Muscle layer of duodenum (tissue), 2 donors: ENCODE data around the gene ABI1.

Source experiments
- H3K27ac ChIP-seq: one replicate; pipeline ENCODE4 v1.7.0; 2013; ENCODE audit warnings: mild to moderate bottlenecking, low read length
- H3K27me3 ChIP-seq: one replicate; pipeline ENCODE4 v1.7.0; 2013; ENCODE audit warnings: low read depth, mild to moderate bottlenecking, control low read depth, low read length
- H3K36me3 ChIP-seq, 2 donors: one replicate each; pipeline ENCODE4 v1.7.0; 2013; ENCODE audit warnings: low read length in 2 of 2, control low read depth in 1 of 2, mild to moderate bottlenecking in 1 of 2; ENCODE audit not compliant: insufficient read depth in 2 of 2, control insufficient read depth in 1 of 2
- H3K4me1 ChIP-seq, 2 donors: one replicate each; pipeline ENCODE4 v1.7.0; 2013; ENCODE audit warnings: low read length in 2 of 2, mild to moderate bottlenecking in 2 of 2, control low read depth in 1 of 2, moderate library complexity in 1 of 2; ENCODE audit not compliant: insufficient read depth in 2 of 2, control insufficient read depth in 1 of 2
- H3K4me3 ChIP-seq, 2 donors: one replicate each; pipeline ENCODE4 v1.7.0; 2013; ENCODE audit warnings: low read length in 2 of 2, low read depth in 1 of 2, mild to moderate bottlenecking in 1 of 2
- H3K9me3 ChIP-seq, 2 donors: one replicate each; pipeline ENCODE4 v1.7.0; 2013; ENCODE audit warnings: low read length in 2 of 2, control low read depth in 1 of 2, mild to moderate bottlenecking in 1 of 2; ENCODE audit not compliant: control insufficient read depth in 1 of 2
- donor health status: healthy.

ABI1 gene

DNA sequence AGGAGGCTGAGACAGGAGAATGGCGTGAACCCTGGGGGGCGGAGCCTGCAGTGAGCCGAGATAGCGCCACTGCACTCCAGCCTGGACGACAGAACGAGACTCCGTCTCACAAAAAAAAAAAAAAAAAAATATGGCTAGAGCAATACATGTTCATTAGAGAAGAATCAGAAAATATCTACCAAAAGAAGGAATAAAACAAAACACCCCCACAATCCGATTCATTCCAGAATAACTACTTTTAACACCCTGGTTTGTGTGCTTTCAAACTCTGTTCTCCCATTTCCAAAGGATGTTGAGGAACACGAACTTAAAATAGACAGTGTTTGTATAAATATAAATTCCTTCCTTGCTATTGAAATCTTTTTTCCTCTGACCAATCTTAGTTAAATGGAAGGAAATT lies 156.8 kb downstream of the ABI1 start:
- Histone ChIP-seq H3K27me3 (no peaks in the 10 kb centered on the region), H3K36me3 (peaks cover 7 to 28% of the 10 kb centered on the region in 2 donors), H3K4me3 (no peak overlapping the region), H3K4me1 (peaks cover 0 to 2% of the 10 kb centered on the region in 2 donors), H3K27ac (no peak overlapping the region), H3K9me3 (no peaks in the 10 kb centered on the region)

DNA sequence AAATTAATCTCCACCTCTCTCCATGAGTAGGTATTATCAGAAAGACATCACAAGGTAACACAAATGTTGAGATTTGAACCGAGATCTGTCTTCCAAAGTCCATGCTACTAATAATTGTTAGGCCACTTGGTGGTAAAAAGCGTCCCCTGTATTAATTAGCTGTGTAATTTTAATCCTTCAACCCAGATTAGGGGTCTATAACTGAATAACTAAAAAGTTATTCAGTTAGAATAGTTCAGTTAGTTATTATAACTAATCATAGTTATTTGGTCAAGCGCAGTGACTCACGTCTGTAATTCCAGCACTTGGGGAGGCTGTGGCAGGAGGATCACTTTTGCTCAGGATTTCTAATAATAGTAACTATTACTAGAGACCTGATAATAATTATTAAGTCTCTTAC lies 157.7 kb downstream of the ABI1 start:
- no peaks in the 10 kb centered on the region for H3K9me3 ChIP-seq
- peaks cover 4 to 11% of the 10 kb centered on the region in 2 donors for H3K4me1 ChIP-seq
- peaks cover 6 to 23% of the 10 kb centered on the region in 2 donors for H3K36me3 ChIP-seq
- no peak overlapping the region for H3K27ac ChIP-seq
- no peak overlapping the region for H3K4me3 ChIP-seq
- no peaks in the 10 kb centered on the region for H3K27me3 ChIP-seq

GRCh38 chr10:26700884-26701630 lies 159.7 kb downstream of the ABI1 start:
- H3K4me3 ChIP-seq, result no peak overlapping the region
- peaks cover 12 to 14% of the 10 kb centered on the region in 2 donors for H3K4me1 ChIP-seq
- no peak overlapping the region for H3K27ac ChIP-seq
- H3K9me3 ChIP-seq, result no peaks in the 10 kb centered on the region
- H3K27me3 ChIP-seq, result no peaks in the 10 kb centered on the region
- peaks cover 0 to 3% of the 10 kb centered on the region in 2 donors for H3K36me3 ChIP-seq

DNA sequence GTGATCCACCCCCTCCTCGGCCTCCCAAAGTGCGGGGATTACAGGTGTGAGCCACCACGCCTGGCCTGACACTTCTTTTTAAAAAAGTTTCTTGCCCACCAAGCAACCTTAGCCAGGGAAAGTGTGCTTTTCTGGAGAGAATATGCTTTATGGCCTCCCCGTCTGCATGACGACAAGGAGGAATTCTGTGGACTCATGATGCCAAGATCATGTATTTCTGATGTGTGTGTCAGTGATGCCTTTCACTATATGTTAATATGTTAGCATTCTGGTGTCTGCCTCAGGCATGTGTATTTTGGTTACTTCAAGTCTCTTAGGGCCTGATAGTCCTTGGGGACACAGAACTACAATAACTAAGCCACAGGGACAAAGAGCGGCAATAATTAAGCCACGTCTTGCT lies 161.1 kb downstream of the ABI1 start:
- Histone ChIP-seq H3K4me1 (peaks cover 12 to 14% of the 10 kb centered on the region in 2 donors), H3K27me3 (no peaks in the 10 kb centered on the region), H3K9me3 (no peaks in the 10 kb centered on the region), H3K27ac (no peak overlapping the region), H3K4me3 (no peak overlapping the region), H3K36me3 (no peaks in the 10 kb centered on the region)

DNA sequence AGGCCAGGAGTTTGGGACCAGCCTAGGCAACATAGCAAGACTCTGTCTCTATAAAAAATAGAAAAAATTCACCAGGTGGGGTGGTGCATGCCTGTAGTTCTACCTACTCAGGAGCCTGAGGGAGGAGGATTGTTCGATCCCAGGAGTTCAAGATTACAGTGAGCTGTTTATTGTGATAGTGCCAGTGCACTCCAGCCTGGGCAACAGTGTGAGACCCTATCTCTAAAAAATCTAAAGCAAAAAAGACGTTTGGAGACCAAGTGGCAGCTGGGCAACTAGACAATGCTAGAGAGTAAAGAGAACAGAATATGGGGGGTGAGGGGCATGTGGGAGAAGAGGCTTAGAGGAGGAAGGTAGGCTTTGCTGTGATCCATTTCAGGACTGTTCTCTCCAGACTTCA lies 161.8 kb downstream of the ABI1 start:
- Histone ChIP-seq H3K27ac (peak overlapping the region; percentile 72), H3K36me3 (no peaks in the 10 kb centered on the region), H3K4me3 (peak overlapping the region in 1 of 2 donors; percentile 86), H3K4me1 (peaks cover 12 to 14% of the 10 kb centered on the region in 2 donors), H3K9me3 (no peaks in the 10 kb centered on the region), H3K27me3 (no peaks in the 10 kb centered on the region)

DNA sequence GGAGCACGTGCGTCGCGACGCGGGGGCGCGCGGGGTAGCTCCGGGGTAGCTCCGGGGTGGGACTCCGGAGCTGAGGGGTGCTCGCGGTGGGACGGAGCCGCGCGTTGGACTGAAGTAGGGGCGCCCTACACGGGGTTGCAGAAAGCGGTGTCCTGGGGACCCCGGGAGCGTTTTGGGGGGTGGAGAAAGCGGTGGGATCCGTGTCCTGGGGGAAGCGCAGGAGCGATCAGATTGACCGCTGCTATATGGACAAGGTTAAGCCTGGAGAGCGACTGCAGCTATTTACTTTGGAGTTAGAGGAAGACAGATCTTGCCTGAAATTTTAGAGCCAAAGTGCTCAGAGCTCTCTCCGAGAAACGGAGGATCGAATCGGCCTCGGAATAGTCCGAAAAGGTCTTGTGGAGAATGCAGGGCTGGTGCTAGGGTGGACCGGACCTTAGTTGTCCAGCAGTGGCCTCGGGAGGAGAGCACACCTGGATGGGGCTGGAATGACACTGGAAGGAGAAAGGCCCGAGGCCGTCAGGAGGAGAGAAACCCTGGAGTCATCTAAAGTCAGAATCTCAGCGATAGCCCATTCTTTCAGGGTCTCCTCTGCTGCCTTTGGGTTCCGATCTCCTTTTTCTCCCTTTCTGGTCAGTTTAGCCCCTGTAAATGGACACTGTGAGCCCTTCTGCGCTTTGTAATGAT lies 162.7 kb downstream of the ABI1 start:
- H3K27ac ChIP-seq, result peak overlapping the region; percentile 72

DNA sequence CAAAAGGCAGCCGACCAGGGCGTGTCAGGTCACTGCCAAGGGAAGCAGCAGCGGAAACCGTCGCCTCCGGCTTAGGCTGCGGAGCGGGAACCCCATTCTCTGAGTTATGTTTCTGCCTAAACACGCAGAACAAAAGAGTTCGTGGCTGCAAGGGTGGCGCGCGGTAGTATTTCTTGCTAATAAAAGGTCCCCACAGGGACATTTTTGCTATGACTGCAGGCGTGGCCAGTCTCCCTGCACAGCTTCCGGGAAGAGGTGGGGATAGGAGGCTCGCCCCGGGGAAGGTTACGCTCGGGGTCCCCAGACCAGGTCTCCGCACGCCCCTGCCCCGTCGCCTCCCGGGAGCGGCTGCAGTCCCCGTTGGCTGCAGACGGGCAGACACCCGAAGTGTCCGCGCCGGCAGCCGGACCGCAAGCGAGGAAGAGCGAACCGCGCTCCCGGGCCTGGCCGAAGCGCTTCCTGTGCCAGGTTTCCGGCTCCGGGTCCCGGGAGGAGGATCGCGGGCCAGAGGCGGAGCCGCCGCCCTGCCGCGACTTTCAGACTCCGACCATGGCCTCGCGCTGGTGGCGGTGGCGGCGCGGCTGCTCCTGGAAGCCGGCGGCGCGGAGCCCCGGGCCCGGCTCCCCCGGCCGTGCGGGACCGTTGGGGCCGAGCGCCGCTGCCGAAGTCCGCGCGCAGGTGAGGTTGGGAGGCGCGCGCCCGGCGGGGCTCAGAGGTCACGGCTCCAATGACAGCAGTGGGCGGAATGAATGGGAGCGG lies 163.4 kb downstream of the ABI1 start, which contains the start of gene PDSS1:
Gene PDSS1, plus strand, starts transcription at position 539 of the 759 bp plus-strand sequence. Its CDS starts 11 bp downstream, at position 550.
- Histone ChIP-seq H3K4me1 (peaks cover 12 to 14% of the 10 kb centered on the region in 2 donors), H3K4me3 (peak within 1 kb of the TSS; percentile 86 to 88), H3K27me3 (no peaks in the 10 kb centered on the region), H3K36me3 (no peaks in the 10 kb centered on the region), H3K27ac (peak within 1 kb of the TSS; percentile 78), H3K9me3 (no peaks in the 10 kb centered on the region)

More for the DNA sequence above, 162.7 kb downstream of the ABI1 start:
- no peaks in the 10 kb centered on the region for H3K36me3 ChIP-seq
- peaks cover 12 to 14% of the 10 kb centered on the region in 2 donors for H3K4me1 ChIP-seq
- H3K4me3 ChIP-seq, result peak overlapping the region; percentile 86 to 88
- no peaks in the 10 kb centered on the region for H3K9me3 ChIP-seq
- no peaks in the 10 kb centered on the region for H3K27me3 ChIP-seq

DNA sequence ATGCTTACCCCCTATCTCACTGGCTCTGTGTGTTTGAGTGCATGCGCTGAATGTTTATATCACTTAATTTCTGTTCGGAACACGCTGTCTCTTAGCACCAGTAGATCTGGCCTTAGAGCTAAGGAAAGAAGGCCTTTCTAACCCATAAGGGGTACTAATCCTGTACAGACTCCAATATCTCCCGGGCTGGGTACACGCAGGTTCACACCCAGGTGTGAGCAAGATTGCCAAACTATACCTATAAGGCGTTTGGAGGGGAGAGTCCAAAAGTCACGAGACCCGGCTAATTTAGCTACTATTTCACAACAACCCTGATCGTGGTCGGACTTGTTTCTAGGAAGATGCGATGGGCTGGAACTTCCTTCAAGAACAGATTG lies 164.0 kb downstream of the ABI1 start:
- Histone ChIP-seq H3K4me1 (peaks cover 12 to 14% of the 10 kb centered on the region in 2 donors), H3K4me3 (peak overlapping the region; percentile 86 to 88), H3K27me3 (no peaks in the 10 kb centered on the region), H3K36me3 (no peaks in the 10 kb centered on the region), H3K27ac (peak overlapping the region; percentile 78), H3K9me3 (no peaks in the 10 kb centered on the region)
